ENCODE results near the gene RBM7.

DNA sequence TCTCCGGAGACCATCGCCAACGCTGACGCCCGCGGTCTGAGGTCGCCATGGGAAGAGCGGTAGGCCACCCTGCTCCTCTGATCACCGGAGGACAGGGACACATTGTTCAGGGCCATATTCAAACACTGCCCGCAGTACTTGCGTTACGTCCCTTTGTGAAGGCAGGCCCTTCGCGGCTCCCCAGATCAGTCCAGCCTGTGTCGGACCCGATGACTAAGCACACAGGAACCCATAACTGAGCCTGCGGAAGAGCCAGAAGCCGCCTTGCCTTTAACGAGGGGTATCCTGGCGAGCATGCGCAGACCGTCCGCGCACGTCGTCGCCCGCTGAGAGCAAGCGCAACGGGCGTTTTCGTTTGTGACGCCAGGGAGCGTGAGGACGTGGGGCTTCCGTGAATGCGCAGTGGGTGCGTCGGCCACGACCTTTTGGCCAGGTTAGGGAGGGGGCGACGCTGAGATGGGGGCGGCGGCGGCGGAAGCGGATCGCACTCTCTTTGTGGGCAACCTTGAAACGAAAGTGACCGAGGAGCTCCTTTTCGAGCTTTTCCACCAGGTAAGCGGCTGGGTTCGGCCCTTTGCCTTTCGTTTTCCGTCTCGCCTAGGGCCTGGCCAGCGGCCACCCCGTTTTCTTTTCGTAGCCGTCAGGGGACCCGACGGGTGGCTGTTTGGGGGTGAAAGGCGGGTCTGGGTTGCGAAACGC, at the start of gene RBM7, which contains the start of gene C11orf71:
- TF ChIP-seq, protein P1, sequence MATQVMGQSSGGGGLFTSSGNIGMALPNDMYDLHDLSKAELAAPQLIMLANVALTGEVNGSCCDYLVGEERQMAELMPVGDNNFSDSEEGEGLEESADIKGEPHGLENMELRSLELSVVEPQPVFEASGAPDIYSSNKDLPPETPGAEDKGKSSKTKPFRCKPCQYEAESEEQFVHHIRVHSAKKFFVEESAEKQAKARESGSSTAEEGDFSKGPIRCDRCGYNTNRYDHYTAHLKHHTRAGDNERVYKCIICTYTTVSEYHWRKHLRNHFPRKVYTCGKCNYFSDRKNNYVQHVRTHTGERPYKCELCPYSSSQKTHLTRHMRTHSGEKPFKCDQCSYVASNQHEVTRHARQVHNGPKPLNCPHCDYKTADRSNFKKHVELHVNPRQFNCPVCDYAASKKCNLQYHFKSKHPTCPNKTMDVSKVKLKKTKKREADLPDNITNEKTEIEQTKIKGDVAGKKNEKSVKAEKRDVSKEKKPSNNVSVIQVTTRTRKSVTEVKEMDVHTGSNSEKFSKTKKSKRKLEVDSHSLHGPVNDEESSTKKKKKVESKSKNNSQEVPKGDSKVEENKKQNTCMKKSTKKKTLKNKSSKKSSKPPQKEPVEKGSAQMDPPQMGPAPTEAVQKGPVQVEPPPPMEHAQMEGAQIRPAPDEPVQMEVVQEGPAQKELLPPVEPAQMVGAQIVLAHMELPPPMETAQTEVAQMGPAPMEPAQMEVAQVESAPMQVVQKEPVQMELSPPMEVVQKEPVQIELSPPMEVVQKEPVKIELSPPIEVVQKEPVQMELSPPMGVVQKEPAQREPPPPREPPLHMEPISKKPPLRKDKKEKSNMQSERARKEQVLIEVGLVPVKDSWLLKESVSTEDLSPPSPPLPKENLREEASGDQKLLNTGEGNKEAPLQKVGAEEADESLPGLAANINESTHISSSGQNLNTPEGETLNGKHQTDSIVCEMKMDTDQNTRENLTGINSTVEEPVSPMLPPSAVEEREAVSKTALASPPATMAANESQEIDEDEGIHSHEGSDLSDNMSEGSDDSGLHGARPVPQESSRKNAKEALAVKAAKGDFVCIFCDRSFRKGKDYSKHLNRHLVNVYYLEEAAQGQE (IDR thresholded peaks at IDR 0.05; ENCODE audit: borderline replicate concordance in 1 of 2, low read depth in 1 of 2, low read length in 2 of 2) = 0 out of 4 replicates have a peak, but pooled peaks of 1 of the 2 experiments have one; percentile 40
- TF ChIP-seq, protein P2, sequence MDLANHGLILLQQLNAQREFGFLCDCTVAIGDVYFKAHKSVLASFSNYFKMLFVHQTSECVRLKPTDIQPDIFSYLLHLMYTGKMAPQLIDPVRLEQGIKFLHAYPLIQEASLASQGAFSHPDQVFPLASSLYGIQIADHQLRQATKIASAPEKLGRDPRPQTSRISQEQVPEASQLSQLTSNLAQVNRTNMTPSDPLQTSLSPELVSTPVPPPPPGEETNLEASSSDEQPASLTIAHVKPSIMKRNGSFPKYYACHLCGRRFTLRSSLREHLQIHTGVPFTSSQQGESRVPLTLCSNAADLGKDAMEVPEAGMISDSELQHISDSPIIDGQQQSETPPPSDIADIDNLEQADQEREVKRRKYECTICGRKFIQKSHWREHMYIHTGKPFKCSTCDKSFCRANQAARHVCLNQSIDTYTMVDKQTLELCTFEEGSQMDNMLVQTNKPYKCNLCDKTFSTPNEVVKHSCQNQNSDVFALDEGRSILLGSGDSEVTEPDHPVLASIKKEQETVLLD (CRISPR knock-in tag; IDR thresholded peaks at IDR 0.05; ENCODE audit: low read depth) = no peak
- TF ChIP-seq CBFB (CRISPR knock-in tag; IDR thresholded peaks at IDR 0.05) = peak; percentile 44
- 0 out of 2 replicates have a peak, but pooled peaks have one; percentile 13 for TF ChIP-seq HCFC1 (IDR thresholded peaks at IDR 0.05; ENCODE audit: low read depth, low read length)
- peak; percentile 98; the same call in 1 of the 2 replicates for TF ChIP-seq NFE2L1 (CRISPR knock-in tag; IDR thresholded peaks at IDR 0.05; ENCODE audit: borderline replicate concordance)
- TF ChIP-seq, protein P3, sequence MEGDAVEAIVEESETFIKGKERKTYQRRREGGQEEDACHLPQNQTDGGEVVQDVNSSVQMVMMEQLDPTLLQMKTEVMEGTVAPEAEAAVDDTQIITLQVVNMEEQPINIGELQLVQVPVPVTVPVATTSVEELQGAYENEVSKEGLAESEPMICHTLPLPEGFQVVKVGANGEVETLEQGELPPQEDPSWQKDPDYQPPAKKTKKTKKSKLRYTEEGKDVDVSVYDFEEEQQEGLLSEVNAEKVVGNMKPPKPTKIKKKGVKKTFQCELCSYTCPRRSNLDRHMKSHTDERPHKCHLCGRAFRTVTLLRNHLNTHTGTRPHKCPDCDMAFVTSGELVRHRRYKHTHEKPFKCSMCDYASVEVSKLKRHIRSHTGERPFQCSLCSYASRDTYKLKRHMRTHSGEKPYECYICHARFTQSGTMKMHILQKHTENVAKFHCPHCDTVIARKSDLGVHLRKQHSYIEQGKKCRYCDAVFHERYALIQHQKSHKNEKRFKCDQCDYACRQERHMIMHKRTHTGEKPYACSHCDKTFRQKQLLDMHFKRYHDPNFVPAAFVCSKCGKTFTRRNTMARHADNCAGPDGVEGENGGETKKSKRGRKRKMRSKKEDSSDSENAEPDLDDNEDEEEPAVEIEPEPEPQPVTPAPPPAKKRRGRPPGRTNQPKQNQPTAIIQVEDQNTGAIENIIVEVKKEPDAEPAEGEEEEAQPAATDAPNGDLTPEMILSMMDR (CRISPR knock-in tag; IDR thresholded peaks at IDR 0.05) = 0 out of 2 replicates have a peak, but pooled peaks have one; percentile 40
- TF ChIP-seq KDM1A (CRISPR knock-in tag; IDR thresholded peaks at IDR 0.05) = no peak
